Uterus (tissue), 4 donors: ENCODE measurements around the gene PLXNA3. TPM values are rescaled to one million over a fixed set of nuclear protein-coding genes. Genes with fewer than 3 reads are reported as not detected.
"Not testable (repeated sequence)": the region's sequence is repeated elsewhere in the genome, so short reads cannot be mapped to it uniquely, and the experiment has no call there.

Experiments used
- DNase-seq, 2 donors: peaks; one replicate each; pipeline ENCODE4 v3.0.0-alpha.2; 2019 to 2020
- H3K27ac ChIP-seq, 2 donors: fragments of 200-600 bp; sonication (generic); 1 replicate in 1 of 2; 2 replicates in 1 of 2; pipeline ENCODE4 v1.5.1; 2016 to 2018
- H3K27me3 ChIP-seq, 2 donors: fragments of 200-600 bp; sonication (generic); one replicate each; pipeline ENCODE4 v1.5.1; 2018 to 2019; ENCODE audit warnings: control low read depth in 1 of 2
- H3K36me3 ChIP-seq, 2 donors: fragments of 200-600 bp; sonication (generic); one replicate each; pipeline ENCODE4 v1.5.1; 2019; ENCODE audit warnings: control low read depth in 1 of 2
- H3K4me1 ChIP-seq, 2 donors: fragments of 200-600 bp; sonication (generic); one replicate each; pipeline ENCODE4 v1.5.1; 2018 to 2019; ENCODE audit warnings: control low read depth in 1 of 2
- H3K4me3 ChIP-seq, 2 donors: fragments of 200-600 bp; sonication (generic); 1 replicate in 1 of 2; 2 replicates in 1 of 2; pipeline ENCODE4 v1.5.1; 2018 to 2019; ENCODE audit warnings: mild to moderate bottlenecking in 1 of 2
- H3K9me3 ChIP-seq, 2 donors: fragments of 200-600 bp; sonication (generic); one replicate each; pipeline ENCODE4 v1.5.1; 2019; ENCODE audit warnings: control low read depth in 1 of 2
- CTCF ChIP-seq, 4 experiments: fragments of 200-600 bp in 2 of 4; fragments of 450-650 bp in 2 of 4; sonication (generic) in 2 of 4; IDR thresholded peaks; one replicate each; pipeline ENCODE4 v1.5.1; 2016 to 2019; ENCODE audit warnings: antibody characterized with exemption in 4 of 4, mild to moderate bottlenecking in 2 of 4, moderate library complexity in 1 of 4
- POLR2A ChIP-seq, 2 donors: fragments of 450-650 bp; IDR thresholded peaks; one replicate each; pipeline ENCODE4 v1.6.1; 2016; ENCODE audit warnings: antibody characterized with exemption in 2 of 2, mild to moderate bottlenecking in 1 of 2, moderate library complexity in 1 of 2
- intact Hi-C: fragments of 100-400 bp; cut with DNase I; formaldehyde crosslinking; loops from one replicate; pipeline ENCODE4 v1.15.1; 2023; ENCODE audit warnings: low total_unique reads
- total RNA-seq, 4 donors: library from RNA; depleted of rRNA in 3 of 4; stranded (reverse); fragments of >200 nt in 3 of 4; gene quantifications; one replicate each; pipeline versions ENCODE4 v1.1.0 to v1.2.4, GENCODE V29; 2014 to 2023
- donor health status: DM: yes; HTN: yes; CAD: no.

The PLXNA3 gene
- total RNA-seq, 4 donors from 2014 or later = 2.1 to 102 (median 8.6) TPM

- H3K4me3 ChIP-seq = no peak overlapping the region
- intact Hi-C loops = no loop called here
- no peaks in the 10 kb centered on the region for H3K9me3 ChIP-seq
- no peak for TF ChIP-seq POLR2A (IDR thresholded peaks at IDR 0.05)
- TF ChIP-seq CTCF (IDR thresholded peaks at IDR 0.05) = no peak
- no peaks in the 10 kb centered on the region for H3K27me3 ChIP-seq
- DNase-seq = no peak
- H3K36me3 ChIP-seq = no peaks in the 10 kb centered on the region
- no peak overlapping the region for H3K27ac ChIP-seq
- no peaks in the 10 kb centered on the region for H3K4me1 ChIP-seq
Observed at GRCh38 chrX:154495472-154495922, 37.4 kb downstream of the PLXNA3 start.

- H3K27ac ChIP-seq, DNase-seq: not testable (repeated sequence)
Observed at GRCh38 chrX:154496591-154497137, 38.6 kb downstream of the PLXNA3 start.

DNA sequence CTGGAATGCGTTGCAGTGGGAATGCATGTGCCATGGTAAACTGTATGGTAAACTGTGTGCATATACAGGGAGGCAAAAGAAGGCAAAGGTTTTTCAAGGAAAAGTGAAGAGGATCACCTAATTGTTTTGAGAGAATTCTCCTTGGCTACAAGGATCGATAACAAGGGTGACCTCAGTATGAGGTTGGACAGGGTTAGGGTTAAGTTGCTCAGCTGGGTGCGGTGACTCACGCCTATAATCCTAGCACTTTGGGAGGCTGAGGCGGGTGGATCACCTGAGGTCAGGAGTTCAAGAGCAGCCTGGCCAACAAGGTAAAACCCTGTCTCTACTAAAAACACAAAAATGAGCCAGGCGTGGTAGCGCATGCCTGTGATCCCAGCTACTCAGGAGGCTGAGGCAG lies 43.3 kb downstream of the PLXNA3 start:
- H3K27me3 ChIP-seq, H3K4me1 ChIP-seq, DNase-seq, H3K36me3 ChIP-seq, H3K27ac ChIP-seq, H3K4me3 ChIP-seq, intact Hi-C loops, H3K9me3 ChIP-seq: not testable (repeated sequence)

More at GRCh38 chrX:154496591-154497137, 38.6 kb downstream of the PLXNA3 start:
- H3K4me1 ChIP-seq, intact Hi-C loops, H3K36me3 ChIP-seq, H3K9me3 ChIP-seq, H3K4me3 ChIP-seq, H3K27me3 ChIP-seq: not testable (repeated sequence)

GRCh38 chrX:154502098-154502497 lies 44.0 kb downstream of the PLXNA3 start:
- H3K27me3 ChIP-seq = no peaks in the 10 kb centered on the region
- intact Hi-C loops = no loop called here
- no peak overlapping the region for H3K27ac ChIP-seq
- H3K36me3 ChIP-seq = no peaks in the 10 kb centered on the region
- H3K9me3 ChIP-seq = no peaks in the 10 kb centered on the region
- TF ChIP-seq CTCF (IDR thresholded peaks at IDR 0.05) (no peak), POLR2A (IDR thresholded peaks at IDR 0.05) (no peak)
- no peaks in the 10 kb centered on the region for H3K4me1 ChIP-seq
- H3K4me3 ChIP-seq = no peak overlapping the region
- DNase-seq = no peak

GRCh38 chrX:154502989-154503388 lies 44.9 kb downstream of the PLXNA3 start:
- H3K4me3 ChIP-seq = no peak overlapping the region
- H3K4me1 ChIP-seq = no peaks in the 10 kb centered on the region
- no peaks in the 10 kb centered on the region for H3K36me3 ChIP-seq
- DNase-seq = no peak
- no peaks in the 10 kb centered on the region for H3K9me3 ChIP-seq
- TF ChIP-seq POLR2A (IDR thresholded peaks at IDR 0.05) (no peak), CTCF (IDR thresholded peaks at IDR 0.05) (no peak)
- H3K27ac ChIP-seq = no peak overlapping the region
- no peaks in the 10 kb centered on the region for H3K27me3 ChIP-seq
- intact Hi-C loops = no loop called here

DNA sequence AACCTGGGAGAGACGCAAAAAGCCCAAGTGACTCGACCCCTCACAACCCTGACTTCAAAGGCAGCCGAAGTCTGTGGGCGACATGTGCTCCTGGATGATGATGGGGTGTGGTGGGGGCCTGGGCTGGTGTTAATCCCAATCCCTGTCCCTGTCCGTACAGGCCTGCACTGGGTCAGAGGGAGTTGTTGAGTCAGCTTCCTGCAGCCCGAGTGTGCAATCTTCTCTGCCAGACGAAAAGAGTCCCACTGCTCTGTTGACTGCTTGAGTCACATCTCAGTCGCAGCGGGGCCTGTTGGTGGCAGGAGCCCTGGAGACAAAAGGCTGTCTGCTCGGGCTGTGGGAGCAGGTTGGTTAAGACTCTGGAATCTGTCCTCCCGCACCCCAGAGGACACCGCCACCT lies 47.7 kb downstream of the PLXNA3 start:
- H3K4me3 ChIP-seq = no peak overlapping the region
- H3K9me3 ChIP-seq = no peaks in the 10 kb centered on the region
- TF ChIP-seq CTCF (IDR thresholded peaks at IDR 0.05) (no peak), POLR2A (IDR thresholded peaks at IDR 0.05) (no peak)
- no peaks in the 10 kb centered on the region for H3K36me3 ChIP-seq
- H3K27ac ChIP-seq = no peak overlapping the region
- no peak for DNase-seq
- intact Hi-C loops = no loop called here
- H3K4me1 ChIP-seq = no peaks in the 10 kb centered on the region
- no peaks in the 10 kb centered on the region for H3K27me3 ChIP-seq
